Pons (tissue), 1 donor: Measurements from ENCODE around the gene OXCT2.
"Not testable (repeated sequence)": the region's sequence is repeated elsewhere in the genome, so short reads cannot be mapped to it uniquely, and the experiment has no call there.

Experiments
- DNase-seq: peaks from one replicate; pipeline ENCODE4 v3.0.0-alpha.2; 2016; ENCODE audit warnings: low spot score

The OXCT2 gene

DNA sequence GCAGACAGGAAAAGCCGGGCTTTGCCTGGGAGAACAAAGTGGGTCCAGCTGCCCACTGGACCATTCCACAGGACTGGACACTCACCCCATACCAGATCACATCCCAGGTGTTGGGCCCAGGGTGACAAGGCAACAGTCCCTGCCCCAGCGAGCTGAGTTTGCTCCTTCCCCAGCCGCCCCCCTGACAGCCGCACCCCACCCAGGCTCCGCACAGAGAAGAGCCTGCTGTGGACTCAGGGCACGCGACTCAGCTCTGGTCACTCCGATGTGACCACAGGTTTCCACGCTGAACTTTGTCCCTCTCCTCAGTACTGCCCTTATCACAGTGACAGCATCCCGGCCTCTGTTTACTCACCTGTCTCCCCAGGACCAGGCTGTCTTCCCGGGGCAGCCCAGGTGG, 16.3 kb upstream of the OXCT2 start:
- no peak for DNase-seq

DNA sequence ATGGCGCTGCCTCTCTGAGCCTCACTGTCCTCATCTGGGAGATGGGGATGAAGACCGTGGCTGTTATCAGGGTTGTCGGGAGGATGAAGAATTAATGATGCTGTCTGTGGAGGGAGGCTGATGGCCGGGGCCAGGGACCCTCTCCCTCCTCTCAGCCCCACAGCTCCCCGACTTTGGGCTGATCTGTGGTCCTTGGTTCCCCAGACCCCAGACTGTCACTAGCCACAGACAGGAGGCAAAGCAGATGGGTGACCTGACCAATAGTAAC, 15.9 kb upstream of the OXCT2 start:
- not testable (repeated sequence) for DNase-seq

DNA sequence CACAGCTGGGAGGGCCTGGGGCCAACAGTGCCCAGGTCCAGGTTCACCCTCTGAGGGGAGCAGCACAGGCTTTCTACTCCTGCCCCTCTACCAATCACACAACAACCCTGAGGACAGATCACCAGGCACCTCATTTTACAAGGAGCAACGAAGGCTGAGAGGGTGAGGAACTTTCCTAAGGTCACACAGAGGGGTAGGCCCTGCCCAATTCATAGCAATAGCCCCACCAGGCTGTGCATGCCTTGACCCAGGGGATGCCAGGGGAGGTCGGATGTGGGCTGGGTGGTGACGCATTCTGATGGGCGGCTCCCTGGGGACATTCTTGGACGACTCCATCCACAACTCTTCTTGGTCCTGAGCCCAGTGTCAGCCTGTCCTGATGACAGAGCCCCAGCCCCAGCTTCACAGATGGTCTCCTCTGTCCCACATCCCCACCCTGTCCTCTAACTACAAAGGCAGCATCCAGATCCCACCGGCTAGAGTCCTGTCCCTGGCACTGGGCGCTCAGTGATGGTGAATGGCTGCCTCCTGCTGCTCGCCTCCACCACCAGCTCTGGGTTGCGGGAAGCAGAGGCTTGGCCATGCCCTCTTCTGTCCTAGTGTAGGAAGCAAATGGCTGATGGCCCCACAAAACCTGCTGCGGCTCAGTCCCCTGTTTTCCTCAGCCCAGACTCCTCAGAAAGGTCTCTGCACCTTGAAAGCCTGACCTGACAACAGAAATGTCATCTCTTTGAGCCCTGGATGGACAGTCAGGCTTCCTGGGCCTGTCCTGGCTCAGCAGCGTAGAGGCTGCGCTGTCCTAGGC, 15.4 kb upstream of the OXCT2 start:
- DNase-seq: not testable (repeated sequence)

DNA sequence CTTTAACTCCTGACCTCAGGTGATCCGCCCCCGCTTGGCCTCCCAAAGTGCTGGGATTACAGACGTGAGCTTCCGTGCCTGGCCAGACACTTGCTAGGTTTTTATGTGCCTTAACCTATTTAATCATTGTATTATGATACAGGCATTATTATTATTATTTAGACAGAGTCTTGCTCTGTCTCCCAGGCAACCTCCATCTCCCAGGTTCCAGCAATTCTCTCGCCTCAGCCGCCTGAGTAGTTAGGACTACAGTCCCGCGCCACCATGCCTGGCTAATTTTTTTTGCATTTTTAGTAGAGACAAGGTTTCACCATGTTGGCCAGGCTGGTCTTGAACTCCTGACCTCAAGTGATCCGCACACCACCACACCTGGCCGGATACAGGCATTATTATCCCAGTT, 11.5 kb upstream of the OXCT2 start:
- not testable (repeated sequence) for DNase-seq

DNA sequence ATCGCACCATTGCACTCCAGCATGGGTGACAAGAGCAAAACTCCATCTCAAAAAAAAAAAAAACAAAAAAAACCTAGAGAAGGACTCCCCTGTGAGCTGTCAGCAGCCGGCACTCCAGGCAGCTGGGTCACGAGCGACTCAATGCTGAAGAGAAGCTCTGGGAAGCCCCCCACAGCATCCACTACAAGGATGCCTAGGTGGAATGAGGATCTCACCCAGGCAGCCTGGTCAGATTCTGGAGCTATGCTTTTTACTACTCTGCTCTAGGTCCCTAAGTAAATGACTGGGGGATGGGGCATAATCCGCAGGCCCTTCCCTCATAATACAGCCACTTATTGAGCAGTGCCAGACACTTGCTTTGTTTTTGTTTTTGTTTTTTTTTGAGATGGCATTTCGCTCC, 11.0 kb upstream of the OXCT2 start:
- DNase-seq: no peak

DNA sequence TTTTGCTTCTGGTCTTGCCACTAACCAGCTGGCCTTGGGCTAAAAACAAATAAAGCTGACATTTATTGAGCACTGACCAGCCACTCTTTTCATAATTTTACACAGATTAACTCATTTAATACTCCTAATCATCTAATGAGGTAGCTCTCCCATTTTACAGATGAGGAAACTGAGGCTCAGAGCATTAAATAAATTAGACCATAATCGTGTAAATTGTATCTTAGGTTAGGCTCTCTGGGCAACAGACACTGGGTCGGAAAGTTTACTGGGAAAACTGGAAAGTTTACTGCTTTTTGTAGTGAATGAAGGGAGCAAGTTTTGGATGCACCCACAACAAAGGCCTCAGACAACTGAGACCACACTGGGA, 10.2 kb upstream of the OXCT2 start:
- no peak for DNase-seq

DNA sequence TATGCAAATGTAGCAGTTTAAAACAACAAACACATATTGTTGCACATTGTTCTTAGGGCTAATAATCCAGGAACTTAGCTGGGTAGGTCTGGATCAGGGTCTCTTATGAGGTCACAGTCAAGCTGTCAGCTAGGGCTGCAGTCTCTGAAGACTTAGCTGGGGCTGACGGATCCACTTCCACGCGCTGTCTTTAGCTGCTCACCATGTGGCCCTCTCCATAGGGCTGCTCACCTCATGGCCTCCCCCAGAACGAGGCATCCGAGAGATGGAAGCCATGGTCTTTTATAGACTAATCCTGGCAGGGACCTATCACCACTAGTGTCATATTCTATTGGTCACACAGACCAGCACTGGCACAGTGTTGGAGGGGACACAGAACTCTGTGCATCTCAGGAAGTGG, 8.7 kb upstream of the OXCT2 start:
- no peak for DNase-seq

DNA sequence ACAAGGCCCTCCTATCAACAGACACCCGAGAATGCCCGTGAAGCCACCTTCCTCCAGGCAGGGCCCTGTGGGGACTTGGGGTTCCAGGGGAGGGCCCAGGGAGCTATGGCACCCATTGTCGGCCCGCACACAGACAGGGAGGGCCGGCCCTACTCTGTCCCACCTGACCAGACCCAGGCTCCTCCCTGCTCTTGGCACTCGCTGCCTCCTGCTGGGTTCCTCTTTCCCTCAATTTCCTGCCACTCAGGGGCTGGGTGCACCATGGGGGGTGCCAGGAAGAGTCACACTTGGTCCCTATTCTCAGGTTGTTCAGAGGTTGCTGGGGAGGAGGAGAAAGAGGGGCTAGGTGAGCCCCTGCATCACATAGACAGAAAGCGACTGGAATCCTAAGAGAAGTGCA, 8.0 kb upstream of the OXCT2 start:
- DNase-seq: no peak

DNA sequence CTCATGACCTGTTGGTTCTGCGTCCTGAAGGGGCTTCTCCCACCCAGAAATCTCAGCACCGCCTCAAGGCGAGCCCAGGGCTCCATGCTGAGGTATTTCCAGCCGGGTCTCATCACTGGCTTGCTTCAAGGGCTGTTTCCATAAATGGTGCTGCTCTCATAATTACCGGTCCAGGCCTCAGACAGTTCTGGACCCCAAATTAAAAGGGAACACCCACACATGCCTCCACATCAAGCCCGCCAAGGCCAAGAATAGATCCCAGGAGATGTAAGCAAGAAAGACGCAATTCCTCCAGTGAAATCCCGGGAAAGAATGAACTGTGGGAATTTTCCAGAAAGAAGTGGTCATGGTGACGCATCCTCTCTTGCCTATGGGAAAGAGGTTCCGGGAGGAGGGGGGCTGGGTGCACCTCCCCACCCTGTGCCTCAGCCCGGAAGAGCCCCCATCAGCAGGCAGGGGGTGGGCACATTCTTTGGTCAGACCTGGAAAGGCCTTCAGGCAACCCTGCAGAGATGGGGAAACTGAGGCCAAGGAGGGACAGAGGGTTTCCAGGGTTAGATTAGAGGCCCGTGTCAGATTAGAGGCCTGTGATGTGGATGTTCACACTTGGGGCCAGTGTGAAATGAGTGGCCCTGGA, 7.4 kb upstream of the OXCT2 start:
- not testable (repeated sequence) for DNase-seq

DNA sequence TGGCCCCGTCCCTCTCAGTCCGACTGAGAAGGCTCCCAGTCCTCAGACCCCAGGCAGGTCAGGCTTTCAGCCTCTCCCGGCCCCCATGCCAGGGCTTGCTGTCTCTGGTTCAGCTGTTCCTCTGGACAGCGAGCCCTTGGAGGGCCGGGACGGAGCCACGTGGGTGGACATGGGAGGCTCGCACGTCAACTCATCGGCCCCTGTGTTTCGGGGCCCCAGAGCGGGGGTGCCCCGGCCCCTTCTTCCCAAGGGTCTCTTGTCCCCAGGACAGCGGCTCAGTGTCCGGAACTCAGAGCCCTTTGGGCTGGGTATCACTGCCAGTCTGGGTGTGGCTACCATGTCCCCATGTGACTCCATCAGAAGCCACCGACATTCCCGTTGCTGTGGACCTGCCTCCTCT, 6.7 kb upstream of the OXCT2 start:
- not testable (repeated sequence) for DNase-seq

DNA sequence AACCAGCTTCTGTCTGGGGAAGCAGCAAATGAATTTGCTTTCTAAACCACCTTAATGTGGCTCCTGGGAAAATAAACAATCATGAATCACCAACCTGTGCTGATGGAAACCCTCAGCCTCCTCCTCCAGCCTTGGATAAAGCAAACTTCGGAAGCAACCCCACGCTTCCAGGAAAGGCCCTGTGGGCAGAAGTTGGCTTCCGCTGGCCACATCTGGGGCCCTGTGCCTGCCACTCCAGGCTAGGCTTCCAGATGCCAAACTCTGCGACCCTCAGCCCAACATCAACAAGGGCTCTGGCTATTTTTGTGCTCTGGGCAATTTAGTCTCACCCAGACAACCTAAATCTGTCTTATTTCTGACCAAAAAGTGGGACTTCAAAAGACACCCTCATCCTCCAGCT, 6.2 kb upstream of the OXCT2 start:
- DNase-seq: no peak

DNA sequence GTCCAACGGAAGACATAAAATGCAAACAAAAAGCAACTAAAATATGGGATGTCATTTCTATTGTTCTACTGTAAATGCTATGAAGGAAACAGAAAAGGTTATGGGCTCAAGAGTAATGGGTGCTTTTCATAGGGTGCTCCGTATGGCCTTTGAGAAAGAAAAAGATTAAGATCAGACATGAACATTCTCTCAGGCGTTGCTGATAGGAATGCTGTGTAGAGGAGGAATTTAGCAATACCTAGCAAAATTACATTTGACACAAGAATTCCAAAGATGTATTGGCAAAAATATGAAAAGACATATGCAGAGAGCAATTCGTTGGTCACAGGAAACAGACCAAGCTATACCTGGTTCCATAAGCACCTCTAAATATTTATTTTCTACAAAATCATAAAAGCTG, 5.7 kb upstream of the OXCT2 start:
- no peak for DNase-seq

DNA sequence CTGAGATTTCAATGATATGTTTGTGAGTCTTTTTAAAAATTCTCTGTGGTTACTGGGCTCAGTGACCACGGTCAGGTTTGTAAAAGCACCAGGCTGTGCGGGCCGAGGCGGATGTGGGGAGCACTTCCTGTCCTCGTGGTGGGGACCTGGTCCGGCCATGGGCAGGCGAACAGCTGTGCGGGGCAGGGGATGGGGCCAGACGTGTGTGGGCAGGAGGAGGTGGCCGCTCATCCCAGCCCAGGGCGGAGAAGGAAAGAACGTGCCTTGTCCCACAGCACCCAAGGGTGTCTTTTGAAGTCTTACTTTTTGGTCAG, 5.2 kb upstream of the OXCT2 start:
- DNase-seq: no peak

DNA sequence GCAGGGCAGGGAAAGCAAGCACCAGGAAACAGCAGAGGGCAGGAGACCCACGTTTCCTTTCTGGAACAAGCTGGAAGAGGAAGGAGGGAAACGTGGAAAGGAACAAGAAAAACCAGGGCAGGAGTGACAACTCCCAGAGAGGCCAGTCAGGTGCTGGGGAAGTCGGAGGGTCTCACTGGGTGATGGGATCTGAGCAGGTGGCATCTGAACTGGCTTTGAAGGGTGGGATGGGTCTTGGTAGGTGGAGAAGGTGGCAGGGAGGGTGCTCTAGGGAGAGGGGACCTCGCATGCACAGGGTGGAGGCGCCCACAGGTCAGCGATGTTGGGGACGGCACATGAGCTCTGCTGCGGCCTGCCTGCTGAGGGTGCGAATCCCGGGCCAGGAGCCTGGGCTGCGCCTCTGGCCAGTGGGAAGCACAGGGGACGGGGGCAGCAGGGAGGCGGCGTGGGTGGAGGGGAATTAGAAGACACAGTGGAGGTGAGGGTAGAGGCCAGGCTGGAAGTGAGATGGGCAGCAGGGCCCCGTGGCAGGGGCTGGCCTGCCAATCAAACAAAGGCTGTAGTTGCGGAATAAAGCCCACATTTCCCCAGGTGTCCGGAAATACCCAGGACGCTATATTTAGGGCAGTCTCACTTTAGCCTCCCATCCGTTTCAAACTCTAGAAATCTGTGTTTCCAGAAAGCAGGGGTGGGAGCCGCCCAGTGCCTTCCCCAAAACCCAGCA, 4.7 kb upstream of the OXCT2 start:
- DNase-seq: not testable (repeated sequence)

DNA sequence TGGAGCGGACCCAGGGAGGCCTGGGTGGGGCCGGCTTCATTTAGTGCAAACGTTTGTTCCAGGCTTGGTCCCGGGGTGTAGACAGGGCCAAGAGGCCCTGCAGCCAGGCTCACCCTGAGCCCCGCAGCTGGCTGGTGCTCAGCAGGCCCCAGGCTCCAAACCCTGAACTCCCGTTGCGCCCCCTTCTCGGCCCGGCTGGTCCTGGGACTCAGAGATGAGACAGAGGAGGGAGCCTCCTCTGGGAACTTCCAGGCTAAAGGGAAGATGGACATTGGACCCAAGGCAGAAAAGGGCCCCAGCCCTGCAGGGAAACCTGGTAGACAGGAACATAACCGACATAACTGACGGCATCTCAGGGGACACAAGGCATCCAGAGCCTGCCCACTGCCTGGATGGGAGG, 4.0 kb upstream of the OXCT2 start:
- DNase-seq: not testable (repeated sequence)

DNA sequence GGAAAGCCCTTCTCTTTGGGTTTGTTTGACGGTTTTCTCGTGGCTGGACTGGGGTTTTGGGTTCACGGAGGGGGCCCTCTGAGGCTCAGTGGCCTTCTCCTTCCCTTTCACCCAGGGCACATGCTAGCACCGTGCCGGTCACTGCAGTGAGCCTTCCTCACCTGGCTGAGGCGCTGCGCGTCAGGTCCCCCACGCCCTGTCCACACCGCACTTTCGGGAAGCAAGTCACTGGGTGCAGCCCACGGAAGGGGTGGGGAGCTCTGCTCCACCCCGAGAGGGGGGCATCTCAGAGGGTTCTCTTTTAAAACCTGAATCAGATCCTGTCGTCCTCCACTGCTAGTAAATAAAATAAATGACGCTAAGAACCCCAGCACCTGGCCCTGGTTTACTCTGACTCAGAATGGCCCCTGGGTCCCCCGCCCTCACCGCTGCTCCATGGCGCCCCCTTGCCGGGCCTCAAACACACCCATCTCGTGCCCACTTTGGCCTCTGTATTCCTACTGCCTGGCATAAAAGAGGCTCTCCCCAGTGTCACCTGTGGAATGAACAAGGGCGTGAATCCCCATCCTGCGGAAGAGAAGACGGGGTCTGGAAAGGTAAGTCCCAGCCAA, 2.3 kb upstream of the OXCT2 start:
- DNase-seq: not testable (repeated sequence)

DNA sequence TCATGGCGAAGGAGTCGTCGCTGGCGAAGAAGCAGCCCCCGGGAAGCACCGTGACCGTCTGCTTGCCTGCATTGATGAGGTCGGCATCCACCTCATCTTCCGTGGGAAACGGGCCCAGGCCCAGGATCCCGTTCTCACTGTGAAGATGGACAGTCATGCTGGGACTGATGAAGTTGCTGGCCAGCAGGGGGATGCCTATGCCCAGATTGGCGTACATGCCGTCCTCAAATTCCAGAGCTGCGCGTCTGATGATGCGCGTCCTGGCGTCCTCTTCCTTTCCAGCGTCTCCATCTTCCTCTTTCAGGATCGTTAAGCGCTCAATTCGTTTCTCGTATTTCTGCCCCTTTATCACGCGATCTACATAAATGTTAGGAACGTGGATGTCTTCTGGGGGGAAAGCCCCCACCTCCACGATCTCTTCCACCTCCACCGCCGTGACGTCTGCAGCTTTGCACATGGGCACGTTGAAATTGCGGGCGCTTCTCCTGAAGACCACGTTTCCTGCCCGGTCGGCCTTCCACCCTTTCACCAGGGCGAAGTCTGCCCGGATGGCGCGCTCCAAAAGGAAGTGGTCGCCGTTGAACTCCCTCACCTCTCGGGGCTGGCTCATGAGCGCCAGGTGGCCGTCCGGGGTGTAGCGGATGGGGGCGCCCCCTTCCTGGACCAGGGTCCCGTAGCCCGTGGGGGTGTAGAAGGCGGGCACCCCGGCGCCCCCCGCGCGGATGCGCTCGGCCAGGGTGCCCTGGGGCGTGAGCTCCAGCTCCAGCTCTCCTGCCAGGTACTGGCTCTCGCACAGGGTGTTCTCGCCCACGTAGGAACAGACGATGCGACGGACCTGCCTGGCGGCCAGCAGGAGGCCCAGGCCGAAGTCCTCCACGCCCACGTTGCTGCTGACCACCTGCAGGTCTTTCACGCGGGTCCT, 787 bp downstream of the OXCT2 start:
- DNase-seq: not testable (repeated sequence)

DNA sequence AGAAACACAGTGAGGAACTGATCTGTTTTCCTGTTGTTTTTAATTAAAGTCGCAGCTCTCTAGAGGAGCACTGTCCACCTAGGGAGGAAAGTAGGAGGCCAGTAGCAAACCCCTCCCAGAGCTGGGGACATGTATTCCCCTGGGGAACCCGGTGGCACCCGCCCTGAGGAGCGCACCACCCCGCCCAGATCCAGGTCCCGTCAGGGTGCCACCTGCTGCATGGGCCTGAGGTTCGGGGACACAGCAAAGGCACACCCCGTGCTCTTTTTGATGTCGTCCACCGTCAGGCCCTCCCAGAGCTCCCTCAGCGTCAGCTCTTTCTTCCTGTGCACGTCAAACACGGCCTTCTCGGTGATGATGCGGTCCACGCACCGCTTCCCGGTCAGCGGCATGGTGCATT, 1.6 kb downstream of the OXCT2 start:
- not testable (repeated sequence) for DNase-seq

DNA sequence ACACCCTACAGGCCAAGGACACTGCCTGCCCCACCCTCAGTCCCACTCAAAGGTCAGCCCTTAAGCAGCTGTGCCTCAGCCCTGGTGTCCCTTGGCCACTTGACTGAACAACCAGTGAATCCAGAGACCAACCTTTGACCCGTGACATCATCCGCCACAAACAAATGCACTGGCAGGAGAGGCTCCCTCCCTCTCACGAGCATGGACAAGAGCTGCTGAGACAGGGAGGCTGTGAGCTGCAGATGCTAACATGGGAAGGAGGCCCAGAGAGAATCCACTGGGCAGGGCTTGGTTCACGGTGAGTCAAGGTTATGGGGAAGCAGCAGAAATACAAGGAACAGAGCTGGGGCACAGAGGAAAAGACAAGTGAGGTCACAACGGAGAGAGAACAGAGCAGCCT, 4.7 kb downstream of the OXCT2 start:
- DNase-seq: not testable (repeated sequence)

DNA sequence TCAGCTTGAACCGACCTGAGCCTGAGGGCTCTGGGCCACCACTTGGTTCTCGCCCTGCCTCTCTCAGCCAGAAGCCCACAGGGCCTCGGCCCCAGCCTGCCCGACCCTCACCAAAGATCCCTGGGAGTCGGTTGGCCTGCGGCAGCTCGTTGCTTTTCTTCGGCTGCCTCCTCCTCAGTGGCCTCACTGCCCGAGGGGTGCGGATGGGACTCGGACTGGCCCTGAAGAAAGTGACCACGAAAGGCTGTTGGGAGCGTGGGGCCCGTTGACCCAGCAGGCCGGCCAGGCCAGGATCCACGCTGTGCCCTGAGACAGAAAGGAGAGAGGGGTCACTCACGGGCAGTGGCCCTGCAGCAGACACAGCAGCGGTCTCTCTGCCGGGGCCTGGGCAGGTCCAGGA, 6.6 kb downstream of the OXCT2 start:
- DNase-seq: not testable (repeated sequence)

DNA sequence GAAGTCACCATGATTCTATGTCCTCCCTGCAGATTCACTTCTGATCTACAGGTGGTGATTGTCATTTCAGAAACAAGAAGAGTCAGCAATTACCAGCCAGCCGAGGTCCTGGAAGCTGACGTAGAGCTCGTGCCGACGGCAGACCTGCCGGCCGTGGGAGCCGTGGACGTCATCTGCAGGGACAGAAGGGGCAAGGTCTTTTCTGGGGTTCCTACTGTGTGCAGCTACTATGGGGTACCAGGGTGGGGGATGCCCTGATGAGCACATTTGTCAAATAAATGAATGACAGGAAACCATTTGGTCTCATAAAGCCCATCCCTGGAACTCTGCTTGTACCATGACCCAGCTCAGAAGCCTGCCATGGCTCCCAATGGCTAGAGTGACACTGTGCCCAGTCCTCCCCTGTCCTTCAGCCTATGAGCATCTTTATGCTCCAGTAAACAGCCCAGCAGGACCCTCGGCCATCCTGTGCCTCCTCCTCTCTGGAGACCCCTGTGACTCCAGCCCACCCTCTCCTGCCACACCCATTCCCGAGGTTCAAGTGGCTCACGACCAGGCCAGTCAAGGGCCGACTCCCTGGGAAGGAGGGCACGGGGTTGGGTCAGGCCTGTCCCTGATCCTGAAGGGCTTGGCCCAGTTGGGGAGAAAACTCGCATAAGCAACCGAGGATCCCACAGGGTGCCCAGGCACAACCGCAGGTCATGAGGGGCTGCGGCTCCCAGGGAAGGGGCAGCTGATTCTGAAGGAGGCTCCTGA, 7.4 kb downstream of the OXCT2 start:
- not testable (repeated sequence) for DNase-seq
